Mucosa of rectum (tissue), 2 donors: ENCODE results near the gene SEC14L1.
"Not testable (repeated sequence)": the region's sequence is repeated elsewhere in the genome, so short reads cannot be mapped to it uniquely, and the experiment has no call there.

Experiments used
- H3K27ac ChIP-seq, 2 donors: one replicate each; pipeline ENCODE4 v1.7.0; 2013; ENCODE audit warnings: inconsistent platforms in 2 of 2, low read depth in 2 of 2, low read length in 2 of 2
- H3K27me3 ChIP-seq, 2 donors: one replicate each; pipeline ENCODE4 v1.7.0; 2013; ENCODE audit warnings: low read length in 2 of 2; ENCODE audit not compliant: control insufficient read depth in 2 of 2, insufficient read depth in 2 of 2
- H3K36me3 ChIP-seq, 2 donors: one replicate each; pipeline ENCODE4 v1.7.0; 2013; ENCODE audit warnings: low read length in 2 of 2; ENCODE audit not compliant: control insufficient read depth in 2 of 2, insufficient read depth in 2 of 2
- H3K4me1 ChIP-seq, 2 donors: one replicate each; pipeline ENCODE4 v1.7.0; 2013; ENCODE audit warnings: low read length in 2 of 2, mild to moderate bottlenecking in 1 of 2; ENCODE audit not compliant: control insufficient read depth in 2 of 2, insufficient read depth in 2 of 2
- H3K4me3 ChIP-seq, 2 donors: one replicate each; pipeline ENCODE4 v1.7.0; 2013; ENCODE audit warnings: low read length in 2 of 2
- H3K9ac ChIP-seq, 2 donors: one replicate each; pipeline ENCODE4 v1.7.0; 2013; ENCODE audit warnings: low read length in 2 of 2, low read depth in 1 of 2, mild to moderate bottlenecking in 1 of 2
- H3K9me3 ChIP-seq, 2 donors: one replicate each; pipeline ENCODE4 v1.7.0; 2013; ENCODE audit warnings: low read length in 2 of 2; ENCODE audit not compliant: control insufficient read depth in 2 of 2
- donor health status: healthy.
- donor health status: Normal muscosa, but diverticular disease.

The SEC14L1 gene

DNA sequence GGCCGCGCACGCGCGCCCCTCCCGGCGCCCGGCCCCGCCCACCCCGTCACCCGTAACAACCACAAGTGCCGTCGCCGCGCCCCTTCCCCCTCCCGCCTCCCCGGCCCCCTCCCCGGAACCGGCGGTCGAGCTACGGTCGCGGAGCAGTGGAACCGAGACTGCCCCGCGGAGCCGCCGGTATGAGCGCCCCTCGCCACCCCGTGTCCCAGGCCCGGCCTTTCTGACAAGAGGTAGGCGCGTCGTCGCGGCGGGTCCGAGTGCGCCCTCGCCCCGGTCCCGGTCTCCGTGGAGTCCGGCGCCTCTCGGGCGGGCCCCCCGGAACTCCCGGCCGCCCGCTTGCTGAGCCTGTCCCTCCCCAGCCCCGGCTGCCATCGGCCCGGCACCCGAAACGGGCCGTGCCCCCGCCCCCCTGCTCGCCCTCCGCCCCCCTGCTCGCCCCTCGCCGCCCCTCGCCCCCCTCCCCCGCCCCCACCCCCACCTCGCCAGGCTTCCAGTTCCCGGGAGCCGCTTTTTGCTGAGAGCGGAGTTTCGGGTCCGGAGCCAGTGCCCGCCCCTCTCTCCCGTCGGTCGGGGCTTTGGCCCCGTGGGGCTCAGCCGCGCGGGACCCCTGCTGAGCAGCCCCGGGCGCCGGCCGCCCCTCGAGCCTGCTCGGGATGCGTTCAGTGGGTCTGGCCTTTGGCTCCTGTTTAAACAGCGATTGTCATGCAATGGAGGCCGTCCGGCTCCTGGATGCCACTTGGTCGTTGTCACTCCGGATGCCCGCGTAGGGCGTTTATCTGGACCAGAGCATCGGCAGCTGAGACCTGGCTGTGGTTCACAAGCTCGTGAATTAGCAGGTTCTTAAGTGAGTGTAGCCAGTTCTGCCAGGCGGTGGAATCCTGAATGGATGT, at the start of gene SEC14L1:
Gene SEC14L1 (plus strand): TSS at position 92 of the 890 bp plus-strand sequence. CDS start 2,628 bp downstream, outside the sequence.
- Histone ChIP-seq H3K9ac (peak within 1 kb of the TSS; percentile 70 to 84), H3K27ac (peak within 1 kb of the TSS; percentile 91 to 96), H3K27me3 (no peaks in the 10 kb centered on the region), H3K9me3 (no peaks in the 10 kb centered on the region), H3K4me3 (peak within 1 kb of the TSS; percentile 76 to 84), H3K36me3 (peaks cover 0 to 8% of the 10 kb centered on the region in 2 donors), H3K4me1 (peaks cover 18 to 21% of the 10 kb centered on the region in 2 donors)

DNA sequence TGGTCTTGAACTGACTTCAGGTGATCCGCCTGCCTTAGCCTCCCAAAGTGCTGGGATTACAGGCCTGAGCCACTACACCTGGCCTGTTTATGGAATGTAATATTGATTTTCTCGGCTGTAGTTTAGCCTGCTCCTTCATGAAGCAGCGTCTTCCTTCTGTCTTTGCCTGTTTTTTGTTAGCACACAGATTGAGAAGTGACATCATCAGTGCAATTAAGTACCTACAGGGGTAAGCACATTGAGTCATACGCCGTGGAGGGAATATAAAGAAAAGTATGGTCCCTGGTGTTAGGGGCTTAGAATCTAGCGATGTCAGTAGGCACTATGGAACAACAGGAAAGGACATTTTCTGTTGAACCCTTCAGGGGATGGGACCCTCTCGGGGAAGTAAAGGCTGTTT, 48.7 kb upstream of the SEC14L1 start:
- Histone ChIP-seq H3K9ac (no peak overlapping the region), H3K27me3 (no peaks in the 10 kb centered on the region), H3K4me1 (peaks cover 4 to 11% of the 10 kb centered on the region in 2 donors), H3K4me3 (no peak overlapping the region), H3K9me3 (no peaks in the 10 kb centered on the region), H3K36me3 (peaks cover 19 to 37% of the 10 kb centered on the region in 2 donors), H3K27ac (no peak overlapping the region)

DNA sequence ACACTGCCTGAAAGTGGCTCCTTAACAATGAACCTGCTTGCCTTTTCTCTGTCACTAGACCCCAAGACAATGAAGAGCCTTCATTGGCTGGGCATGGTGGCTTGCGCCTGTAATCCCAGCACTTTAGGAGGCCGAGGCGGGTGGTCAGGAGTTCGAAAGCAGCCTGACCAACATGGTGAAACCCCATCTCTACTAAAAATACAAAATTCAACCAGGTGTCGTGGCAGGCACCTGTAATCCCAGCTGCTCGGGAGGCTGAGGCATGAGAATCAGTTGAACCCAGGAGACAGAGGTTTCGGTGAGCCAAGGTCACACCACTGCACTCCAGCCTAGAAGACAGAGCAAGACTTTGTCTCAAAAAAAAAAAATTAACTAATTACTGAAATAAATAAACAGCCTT, 45.3 kb upstream of the SEC14L1 start:
- Histone ChIP-seq H3K36me3 (peaks cover 19 to 37% of the 10 kb centered on the region in 2 donors), H3K27ac (no peak overlapping the region), H3K4me1 (peaks cover 2 to 7% of the 10 kb centered on the region in 2 donors), H3K9me3 (no peaks in the 10 kb centered on the region), H3K27me3 (no peaks in the 10 kb centered on the region), H3K9ac (no peak overlapping the region), H3K4me3 (no peak overlapping the region)

DNA sequence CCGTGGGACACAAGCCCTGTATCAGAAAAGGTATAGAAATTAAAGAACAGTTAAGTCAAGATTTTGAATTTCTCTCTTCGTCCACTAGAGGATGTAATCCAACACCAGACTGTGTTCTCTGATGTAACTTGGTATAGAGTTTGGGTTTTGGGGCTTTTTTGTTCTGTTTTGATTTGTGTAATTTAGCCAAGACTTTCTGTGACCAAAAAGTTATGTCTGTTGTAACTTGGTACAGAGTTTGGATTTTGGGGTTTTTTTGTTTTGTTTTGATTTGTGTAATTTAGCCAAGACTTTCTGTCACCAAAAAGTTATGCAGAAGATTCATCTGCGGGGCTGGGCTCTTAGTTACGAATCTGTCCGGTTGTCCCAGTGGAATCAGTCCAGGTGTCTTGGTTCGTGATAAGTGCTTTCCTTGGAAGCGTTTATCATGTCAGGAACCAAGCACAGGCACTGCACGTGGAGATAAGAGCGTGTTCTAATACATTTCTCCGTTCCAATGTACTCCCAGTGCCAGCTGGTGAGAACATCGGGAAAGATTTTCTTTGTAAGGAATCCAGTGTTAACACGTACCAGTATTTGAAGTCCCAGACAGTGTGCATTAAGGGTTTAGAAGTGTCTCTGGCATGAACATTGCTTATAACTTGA, 44.1 kb upstream of the SEC14L1 start:
- no peak overlapping the region for H3K9ac ChIP-seq
- peak overlapping the region; percentile 19 to 21 for H3K27ac ChIP-seq
- H3K4me1 ChIP-seq: peaks cover 2 to 7% of the 10 kb centered on the region in 2 donors
- no peaks in the 10 kb centered on the region for H3K27me3 ChIP-seq
- no peak overlapping the region for H3K4me3 ChIP-seq
- no peaks in the 10 kb centered on the region for H3K9me3 ChIP-seq
- peaks cover 19 to 32% of the 10 kb centered on the region in 2 donors for H3K36me3 ChIP-seq

DNA sequence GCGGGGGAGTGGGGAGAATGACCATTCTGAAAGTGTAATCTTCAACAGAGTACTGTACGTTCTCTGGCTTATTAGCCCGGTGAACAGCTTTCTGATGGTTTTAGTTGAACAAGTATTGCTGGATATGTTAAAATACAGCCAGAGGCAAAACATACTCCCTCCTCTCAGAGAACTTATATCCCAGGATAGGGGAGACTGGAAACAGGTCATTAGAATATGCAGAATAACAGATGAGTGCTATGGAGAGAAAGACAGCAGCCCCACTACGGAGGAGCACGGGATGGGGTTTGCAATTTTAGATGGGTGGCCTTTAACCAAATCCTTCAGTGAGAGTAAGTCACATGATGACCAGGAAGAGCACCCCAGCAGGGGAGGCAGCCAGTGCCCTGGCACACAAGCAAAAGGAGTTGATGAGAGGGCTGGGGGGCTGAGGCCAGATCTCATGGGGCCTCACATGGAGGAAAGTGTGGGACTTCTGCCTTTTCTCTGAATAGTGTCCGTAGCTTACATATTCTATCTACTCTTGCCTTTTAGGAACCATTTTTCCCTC, 43.1 kb upstream of the SEC14L1 start:
- Histone ChIP-seq H3K36me3 (peaks cover 19 to 25% of the 10 kb centered on the region in 2 donors), H3K27me3 (no peaks in the 10 kb centered on the region), H3K4me1 (peaks cover 2 to 7% of the 10 kb centered on the region in 2 donors), H3K4me3 (no peak overlapping the region), H3K9me3 (no peaks in the 10 kb centered on the region), H3K9ac (no peak overlapping the region), H3K27ac (peak overlapping the region; percentile 52 to 73)

DNA sequence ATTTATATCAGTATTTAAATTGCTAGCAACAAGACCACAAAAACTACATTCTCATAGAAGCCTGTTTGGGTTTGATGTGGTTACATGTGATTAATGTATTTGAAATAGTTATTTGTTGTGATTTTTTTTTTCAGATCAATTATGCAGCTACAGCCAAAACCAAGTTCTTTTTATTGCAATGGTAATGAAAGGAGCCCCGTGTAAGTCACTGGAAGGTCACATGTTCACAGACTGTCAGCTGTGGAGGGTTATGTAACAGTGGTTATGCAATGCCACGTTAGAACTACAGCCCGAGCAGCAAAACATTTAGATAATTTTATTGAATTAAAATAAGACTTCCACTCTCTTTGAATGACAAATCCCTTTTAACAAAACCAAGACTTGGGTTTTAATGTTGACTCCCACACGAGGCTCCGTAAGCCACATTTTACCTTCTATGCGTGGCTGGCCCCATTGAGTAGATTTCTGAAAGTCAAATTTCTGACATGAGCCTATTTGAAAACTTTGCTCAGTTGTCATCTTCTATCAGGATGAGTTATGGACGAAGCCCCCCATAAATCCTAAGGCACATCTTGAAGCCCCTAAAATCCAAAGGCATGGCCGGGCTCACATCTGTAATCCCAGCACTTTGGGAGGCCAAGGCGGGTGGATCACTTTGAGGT, 41.8 kb upstream of the SEC14L1 start:
- Histone ChIP-seq H3K36me3 (peaks cover 7 to 12% of the 10 kb centered on the region in 2 donors), H3K9me3 (no peaks in the 10 kb centered on the region), H3K4me3 (no peak overlapping the region), H3K27ac (peak overlapping the region; percentile 67 to 73), H3K9ac (no peak overlapping the region), H3K4me1 (peaks cover 7 to 8% of the 10 kb centered on the region in 2 donors), H3K27me3 (no peaks in the 10 kb centered on the region)

DNA sequence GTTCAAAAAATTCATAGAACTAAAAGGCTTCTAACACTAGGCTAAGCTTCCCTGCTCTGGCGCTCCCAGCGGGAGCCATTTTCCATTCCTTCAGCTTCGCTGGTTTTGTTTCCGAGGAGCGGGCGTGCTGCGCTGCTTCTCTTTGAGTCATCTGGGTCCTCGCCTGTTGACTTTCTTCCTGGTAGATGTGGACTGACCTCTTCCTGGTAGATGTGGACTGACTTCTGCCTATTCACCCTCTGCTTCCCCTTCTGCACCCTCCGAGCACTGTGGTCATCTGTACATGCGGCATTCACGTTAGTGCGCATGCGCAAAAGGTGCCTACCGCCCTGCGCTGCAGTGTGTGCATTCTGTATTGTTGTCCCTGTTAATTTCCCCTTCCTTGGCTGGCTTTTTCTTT, 40.8 kb upstream of the SEC14L1 start:
- Histone ChIP-seq H3K9me3 (no peaks in the 10 kb centered on the region), H3K9ac (no peak overlapping the region), H3K27me3 (no peaks in the 10 kb centered on the region), H3K36me3 (peaks cover 4% of the 10 kb centered on the region in 2 donors), H3K4me3 (no peak overlapping the region), H3K27ac (peak overlapping the region in 1 of 2 donors; percentile 67), H3K4me1 (peaks cover 7 to 8% of the 10 kb centered on the region in 2 donors)

DNA sequence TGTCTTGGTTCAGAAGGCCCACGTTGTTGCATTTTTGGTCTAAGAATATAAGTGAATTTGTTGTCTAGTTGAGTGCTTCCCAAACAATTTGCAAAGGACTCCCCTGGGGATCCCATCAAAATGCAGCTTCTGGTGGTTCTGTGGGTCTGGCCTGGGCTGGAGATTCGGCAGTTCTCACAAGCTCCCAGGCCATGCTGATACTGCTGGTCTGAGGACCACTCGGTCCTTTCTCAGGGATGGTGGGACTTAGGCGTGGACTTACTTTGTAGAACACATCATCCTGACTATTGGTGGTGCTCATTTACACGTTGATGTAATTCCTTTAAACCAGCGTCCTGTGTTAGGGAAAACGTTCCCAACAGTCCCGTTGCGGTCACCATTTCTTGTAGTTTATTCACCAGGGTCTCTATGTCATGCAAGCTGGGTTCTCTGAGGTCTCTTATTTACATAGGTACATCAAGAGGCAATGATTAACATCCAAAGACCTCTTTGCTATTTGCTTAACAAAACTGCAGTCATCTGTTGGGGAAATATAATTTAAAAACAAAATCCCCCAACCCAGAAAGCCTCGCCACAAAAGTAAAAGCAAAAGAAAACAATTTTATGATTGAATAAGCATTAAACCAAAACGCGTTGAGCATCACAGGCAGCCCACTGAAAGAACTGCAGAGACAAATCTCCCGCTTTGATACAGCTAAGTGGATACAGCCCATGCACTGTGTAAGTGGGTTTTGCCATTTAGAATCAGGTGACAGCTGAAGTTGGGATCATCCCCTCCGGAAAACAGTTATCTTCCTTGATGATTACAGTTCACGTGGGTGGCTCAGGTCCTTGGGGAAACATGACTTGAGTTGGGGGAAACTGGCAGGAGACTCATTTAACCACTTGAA, 39.0 kb upstream of the SEC14L1 start:
- H3K9ac ChIP-seq: no peak overlapping the region
- no peaks in the 10 kb centered on the region for H3K27me3 ChIP-seq
- H3K27ac ChIP-seq: no peak overlapping the region
- H3K9me3 ChIP-seq: no peaks in the 10 kb centered on the region
- no peaks in the 10 kb centered on the region for H3K36me3 ChIP-seq
- H3K4me1 ChIP-seq: peaks cover 7 to 8% of the 10 kb centered on the region in 2 donors
- no peak overlapping the region for H3K4me3 ChIP-seq

DNA sequence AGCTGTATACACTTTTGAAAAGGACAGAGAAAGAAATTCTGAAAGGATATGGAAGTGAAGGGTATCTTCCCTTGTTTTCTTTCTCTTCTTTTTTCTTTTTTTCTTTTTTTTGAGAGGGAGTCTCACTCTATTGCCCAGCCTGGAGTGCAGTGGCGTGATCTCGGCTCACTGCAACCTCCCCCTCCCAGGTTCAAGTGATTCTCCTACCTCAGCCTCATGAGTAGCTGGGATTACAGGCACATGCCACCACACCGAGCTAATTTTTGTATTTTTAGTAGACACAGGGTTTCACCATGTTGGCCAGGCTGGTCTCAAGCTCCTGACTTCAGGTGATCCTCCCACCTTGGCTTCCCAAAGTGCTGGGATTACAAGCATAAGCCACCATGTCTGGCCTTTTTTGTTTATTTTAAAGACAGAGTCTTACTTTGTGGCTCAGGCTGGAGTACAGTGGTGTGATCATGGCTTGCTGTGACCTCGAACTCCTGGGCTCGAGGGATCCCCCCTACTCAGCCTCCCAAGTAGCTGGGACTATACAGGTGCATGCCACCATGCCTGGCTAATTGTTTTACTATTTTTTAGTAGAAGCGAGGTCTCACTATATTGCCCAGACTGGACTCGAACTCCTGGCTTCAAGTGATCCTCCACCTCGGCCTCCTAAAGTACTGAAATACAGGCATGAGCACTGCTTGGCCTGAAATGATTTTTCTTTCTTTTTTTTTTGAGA, 38.2 kb upstream of the SEC14L1 start:
- not testable (repeated sequence) for H3K9ac ChIP-seq, H3K27ac ChIP-seq, H3K36me3 ChIP-seq, H3K4me3 ChIP-seq, H3K27me3 ChIP-seq, H3K4me1 ChIP-seq, H3K9me3 ChIP-seq
